ENCODE data around the gene RASSF6.
"Not testable (repeated sequence)": the region's sequence is repeated elsewhere in the genome, so short reads cannot be mapped to it uniquely, and the experiment has no call there.

Gene RASSF6, protein sequence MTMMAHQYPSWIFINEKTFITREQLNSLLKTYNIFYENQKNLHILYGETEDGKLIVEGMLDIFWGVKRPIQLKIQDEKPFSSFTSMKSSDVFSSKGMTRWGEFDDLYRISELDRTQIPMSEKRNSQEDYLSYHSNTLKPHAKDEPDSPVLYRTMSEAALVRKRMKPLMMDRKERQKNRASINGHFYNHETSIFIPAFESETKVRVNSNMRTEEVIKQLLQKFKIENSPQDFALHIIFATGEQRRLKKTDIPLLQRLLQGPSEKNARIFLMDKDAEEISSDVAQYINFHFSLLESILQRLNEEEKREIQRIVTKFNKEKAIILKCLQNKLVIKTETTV

DNA sequence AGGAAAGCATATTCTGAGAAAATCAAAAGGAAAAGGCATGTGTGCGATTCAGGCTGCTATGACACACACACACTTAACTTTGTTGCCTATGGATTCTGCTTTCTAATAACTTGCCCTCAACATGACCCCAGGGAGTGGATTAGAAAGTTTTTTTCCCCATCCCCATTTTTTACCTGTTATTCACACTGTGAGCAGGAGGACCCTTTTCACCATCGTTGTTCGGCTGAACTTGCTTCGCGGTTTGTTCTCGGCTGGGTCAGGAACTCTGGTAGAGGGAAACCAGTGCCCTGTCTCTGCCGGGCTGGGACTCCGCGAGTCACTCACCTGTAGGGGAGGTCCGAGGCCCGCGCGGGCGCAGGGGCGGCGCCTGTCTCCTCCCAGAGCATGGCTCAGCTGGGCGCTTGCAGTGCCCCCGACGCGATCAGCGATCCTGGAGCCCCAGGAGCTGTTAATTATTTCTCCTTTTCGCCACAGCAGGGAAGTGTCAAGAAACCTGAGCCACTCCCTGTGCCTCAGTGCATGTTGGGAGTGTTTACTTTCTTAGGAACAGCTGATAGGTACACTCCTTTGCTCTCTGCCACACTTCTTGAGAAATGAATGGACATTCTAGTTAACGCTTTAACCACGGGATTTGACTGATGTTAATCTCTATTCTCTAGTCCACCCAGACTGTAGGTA lies at the start of gene RASSF6:
Gene RASSF6, minus strand, starts transcription at position 322 of the 678 bp plus-strand sequence. CDS start 8,641 bp downstream, outside the sequence.
- POLR2A ChIA-PET = no interaction called here
- no peak within 1 kb of the TSS for H3K4me3 ChIP-seq (ENCODE audit: low read depth, low read length)
- TF ChIP-seq, protein P1, sequence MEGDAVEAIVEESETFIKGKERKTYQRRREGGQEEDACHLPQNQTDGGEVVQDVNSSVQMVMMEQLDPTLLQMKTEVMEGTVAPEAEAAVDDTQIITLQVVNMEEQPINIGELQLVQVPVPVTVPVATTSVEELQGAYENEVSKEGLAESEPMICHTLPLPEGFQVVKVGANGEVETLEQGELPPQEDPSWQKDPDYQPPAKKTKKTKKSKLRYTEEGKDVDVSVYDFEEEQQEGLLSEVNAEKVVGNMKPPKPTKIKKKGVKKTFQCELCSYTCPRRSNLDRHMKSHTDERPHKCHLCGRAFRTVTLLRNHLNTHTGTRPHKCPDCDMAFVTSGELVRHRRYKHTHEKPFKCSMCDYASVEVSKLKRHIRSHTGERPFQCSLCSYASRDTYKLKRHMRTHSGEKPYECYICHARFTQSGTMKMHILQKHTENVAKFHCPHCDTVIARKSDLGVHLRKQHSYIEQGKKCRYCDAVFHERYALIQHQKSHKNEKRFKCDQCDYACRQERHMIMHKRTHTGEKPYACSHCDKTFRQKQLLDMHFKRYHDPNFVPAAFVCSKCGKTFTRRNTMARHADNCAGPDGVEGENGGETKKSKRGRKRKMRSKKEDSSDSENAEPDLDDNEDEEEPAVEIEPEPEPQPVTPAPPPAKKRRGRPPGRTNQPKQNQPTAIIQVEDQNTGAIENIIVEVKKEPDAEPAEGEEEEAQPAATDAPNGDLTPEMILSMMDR (IDR thresholded peaks at IDR 0.05; ENCODE audit: insufficient read depth, low read length, missing control alignments) = no peak
- CTCF ChIA-PET = interaction anchor here (0.9 to 1.4 kb wide), 2 partner anchors 27 to 47 kb away, joined by 3 read pairs; no protein-coding TSS in a partner anchor
- no peak for DNase-seq (ENCODE audit: low read depth, low spot score)

DNA sequence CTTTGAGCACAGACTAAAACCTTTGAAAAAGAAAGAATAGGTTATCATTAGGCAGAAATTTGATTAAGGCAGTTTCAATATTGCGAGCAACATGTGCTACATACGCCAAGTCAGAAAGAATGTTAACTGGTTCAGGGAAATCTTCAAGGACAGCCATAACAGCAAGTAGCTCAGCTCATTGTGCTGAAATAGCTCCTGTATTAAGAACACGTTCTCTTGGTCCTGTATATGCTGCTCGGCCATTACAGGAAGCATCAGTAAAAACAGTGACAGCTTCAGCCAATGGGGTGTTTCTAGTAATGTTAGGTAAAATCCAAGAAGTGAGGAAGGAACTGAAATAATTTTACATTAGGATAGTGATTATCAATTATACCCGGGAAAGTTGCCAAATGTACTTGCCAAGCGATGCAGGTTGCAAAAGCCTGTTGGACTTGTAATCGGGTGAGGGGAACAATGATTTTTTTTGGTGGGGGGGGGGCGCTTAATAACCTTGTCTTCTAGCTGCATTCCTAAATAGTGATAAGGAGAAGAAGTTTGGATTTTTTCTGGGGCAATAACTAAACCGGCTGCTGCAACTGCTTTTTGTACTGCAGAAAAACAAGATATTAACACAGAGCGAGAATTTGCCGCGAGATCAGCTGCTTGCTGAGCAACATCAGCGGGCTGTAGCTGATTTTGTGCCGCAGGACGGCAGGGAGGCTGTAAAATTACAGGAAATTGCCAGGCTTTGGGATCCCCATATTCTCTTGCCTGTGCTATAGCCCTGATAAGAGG lies 49.4 kb upstream of the RASSF6 start:
- POLR2A ChIA-PET = interaction anchor here (0.8 kb wide), 1 partner anchor 60 kb away, joined by 3 read pairs; no protein-coding TSS in a partner anchor

DNA sequence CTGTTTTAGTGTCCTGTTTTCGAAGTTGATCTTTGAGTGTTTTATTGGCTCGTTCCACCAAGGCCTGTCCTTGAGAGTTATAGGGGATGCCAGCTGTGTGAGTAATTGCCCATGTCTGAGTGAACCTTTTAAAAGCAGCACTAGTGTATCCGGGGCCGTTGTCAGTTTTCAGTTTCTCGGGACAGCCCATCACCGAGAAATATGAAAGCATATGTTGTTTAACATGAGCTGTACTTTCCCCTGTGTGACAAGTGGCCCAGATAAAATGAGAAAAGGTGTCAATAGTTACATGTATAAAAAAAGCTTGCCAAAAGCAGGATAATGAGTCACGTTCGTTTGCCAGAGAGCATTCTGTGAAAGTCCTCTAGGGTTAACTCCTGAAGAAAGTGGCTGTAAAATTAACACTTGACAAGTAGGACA lies 48.6 kb upstream of the RASSF6 start:
- no peak for DNase-seq (ENCODE audit: low read depth, low spot score)
- no peak overlapping the region for H3K4me3 ChIP-seq (ENCODE audit: low read depth, low read length)
- TF ChIP-seq, protein P1 (IDR thresholded peaks at IDR 0.05; ENCODE audit: insufficient read depth, low read length, missing control alignments) = no peak
- ChIA-PET POLR2A (interaction anchor here (0.8 kb wide), 1 partner anchor 60 kb away, joined by 3 read pairs; no protein-coding TSS in a partner anchor), CTCF (interaction anchor here (0.6 to 3.3 kb wide), 9 partner anchors 12 to 466 kb away, joined by 3 to 19 read pairs (median 3); partner anchors contain the start of gene CXCL2)

More for the DNA sequence above, 49.4 kb upstream of the RASSF6 start:
- no peak for DNase-seq (ENCODE audit: low read depth, low spot score)
- no peak overlapping the region for H3K4me3 ChIP-seq (ENCODE audit: low read depth, low read length)
- TF ChIP-seq, protein P1 (IDR thresholded peaks at IDR 0.05; ENCODE audit: insufficient read depth, low read length, missing control alignments) = no peak
- CTCF ChIA-PET = interaction anchor here (0.6 to 3.3 kb wide), 9 partner anchors 11 to 465 kb away, joined by 3 to 19 read pairs (median 3); partner anchors contain the start of gene CXCL2

DNA sequence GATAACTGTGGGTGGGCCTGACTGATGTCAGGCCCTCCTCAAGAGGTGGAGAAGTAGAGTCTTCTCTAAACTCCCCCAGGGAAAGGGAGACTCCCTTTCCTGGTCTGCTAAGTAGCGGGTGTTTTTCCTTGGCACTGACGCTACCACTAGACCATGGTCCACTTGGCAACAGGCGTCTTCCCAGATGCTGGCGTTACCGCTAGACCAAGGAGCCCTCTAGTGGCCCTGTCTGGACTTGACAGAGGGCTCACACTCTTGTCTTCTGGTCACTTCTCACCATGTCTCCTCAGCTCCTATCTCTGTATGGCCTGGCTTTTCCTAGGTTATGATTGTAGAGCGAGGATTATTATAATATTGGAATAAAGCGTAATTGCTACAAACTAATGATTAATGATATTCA lies 45.7 kb upstream of the RASSF6 start:
- POLR2A ChIA-PET; DNase-seq (ENCODE audit: low read depth, low spot score): not testable (repeated sequence)
- CTCF ChIA-PET = interaction anchor here (5.1 to 7.6 kb wide), 2 partner anchors 65 to 255 kb away, joined by 25 to 215 read pairs; no protein-coding TSS in a partner anchor

DNA sequence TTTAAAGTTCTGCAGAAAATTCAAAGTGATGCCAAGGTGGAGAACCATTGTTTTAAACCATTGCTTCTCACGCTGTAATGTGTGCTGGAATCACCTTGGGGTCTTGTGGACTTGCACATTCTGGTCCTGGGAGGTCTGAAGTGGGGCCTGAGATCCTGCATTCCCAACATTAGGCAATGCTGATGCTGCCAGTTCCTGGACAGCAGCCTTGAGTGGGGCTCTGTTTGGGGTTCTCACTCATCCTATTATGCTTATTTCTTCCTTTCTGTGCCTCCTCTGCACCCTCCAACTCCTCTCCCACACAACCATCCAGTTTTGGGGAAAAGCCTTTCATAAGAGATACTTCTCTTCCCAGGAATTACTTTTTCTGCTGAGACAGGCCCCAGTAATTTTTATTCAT lies 44.2 kb upstream of the RASSF6 start:
- CTCF ChIA-PET = interaction anchor here (1.0 to 7.6 kb wide), 10 partner anchors 10 to 473 kb away, joined by 3 to 215 read pairs (median 14); partner anchors contain the start of gene CXCL3

More for the DNA sequence above, 45.7 kb upstream of the RASSF6 start:
- not testable (repeated sequence) for H3K4me3 ChIP-seq (ENCODE audit: low read depth, low read length)

DNA sequence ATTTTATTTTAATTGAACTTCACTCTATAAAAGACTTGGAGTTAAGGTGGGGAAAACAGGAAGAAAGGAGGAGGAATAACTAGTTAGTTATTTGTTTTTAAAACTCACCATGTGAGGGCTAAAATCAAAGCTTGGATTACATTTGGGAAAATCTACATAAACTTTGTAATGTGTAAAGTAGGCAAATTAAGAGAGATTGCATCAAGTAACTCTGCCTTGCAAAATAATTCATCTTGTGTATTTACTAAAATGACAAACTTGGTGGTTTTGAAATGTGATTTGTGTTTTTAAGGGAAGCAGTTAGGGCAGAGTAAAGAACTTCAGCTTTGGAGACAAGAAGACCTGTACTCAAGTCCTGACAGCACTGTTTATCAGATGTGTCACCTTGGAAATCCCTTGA lies 43.3 kb upstream of the RASSF6 start:
- H3K4me3 ChIP-seq (ENCODE audit: low read depth, low read length) = no peak overlapping the region
- DNase-seq (ENCODE audit: low read depth, low spot score) = no peak
- TF ChIP-seq, protein P1 (IDR thresholded peaks at IDR 0.05; ENCODE audit: insufficient read depth, low read length, missing control alignments) = no peak
- POLR2A ChIA-PET = no interaction called here
- CTCF ChIA-PET = interaction anchor here (0.8 to 7.6 kb wide), 24 partner anchors 8 to 526 kb away, joined by 3 to 215 read pairs (median 6); partner anchors contain the start of genes CXCL3 and CXCL6

More for the DNA sequence above, 44.2 kb upstream of the RASSF6 start:
- POLR2A ChIA-PET = no interaction called here
- TF ChIP-seq, protein P1 (IDR thresholded peaks at IDR 0.05; ENCODE audit: insufficient read depth, low read length, missing control alignments) = no peak
- DNase-seq (ENCODE audit: low read depth, low spot score) = no peak
- H3K4me3 ChIP-seq (ENCODE audit: low read depth, low read length) = no peak overlapping the region
